Activated gamma-delta T cell treated with anti-CD3 and anti-CD28 coated beads, Interleukin-2, amount 50 U/mL, for 16 hours (primary cell): ENCODE data around the gene GPR45.

Experiments
- DNase-seq: peaks from one replicate; pipeline ENCODE4 v3.0.0-alpha.2; 2020; ENCODE audit warnings: low read depth

The GPR45 gene

DNA sequence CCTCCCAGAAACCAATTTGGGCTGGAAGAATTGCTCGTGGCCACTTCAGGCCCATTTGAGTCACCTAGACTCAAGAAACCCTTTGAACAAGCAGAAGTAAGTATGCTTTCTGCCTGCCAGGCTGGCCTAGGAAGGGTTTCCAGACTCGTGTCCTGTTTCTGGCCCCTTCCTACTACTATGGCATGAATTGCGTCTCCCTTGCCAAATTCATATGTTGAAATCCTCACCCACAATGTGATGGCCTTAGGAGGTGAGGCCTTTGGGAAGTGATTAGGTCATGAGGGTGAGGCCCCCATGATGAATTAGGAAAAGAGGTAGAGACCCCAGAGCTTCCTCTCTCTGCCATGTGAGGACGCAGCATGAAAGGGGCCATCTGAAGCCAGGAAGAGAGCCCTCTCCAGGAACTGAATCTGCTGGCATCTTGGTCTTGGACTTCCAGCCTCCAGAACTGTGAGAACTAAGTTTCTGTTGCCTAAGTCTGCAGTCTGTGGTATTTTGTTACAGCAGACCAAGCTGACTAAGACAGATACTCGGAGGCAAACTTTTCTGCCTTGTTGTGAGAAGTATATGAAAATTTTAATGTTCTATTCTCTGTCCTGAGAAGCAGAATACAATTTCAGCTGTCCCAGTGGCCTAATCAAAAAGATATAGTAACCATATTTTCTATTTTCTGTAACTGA, 13.1 kb downstream of the GPR45 start:
- DNase-seq, result no peak

DNA sequence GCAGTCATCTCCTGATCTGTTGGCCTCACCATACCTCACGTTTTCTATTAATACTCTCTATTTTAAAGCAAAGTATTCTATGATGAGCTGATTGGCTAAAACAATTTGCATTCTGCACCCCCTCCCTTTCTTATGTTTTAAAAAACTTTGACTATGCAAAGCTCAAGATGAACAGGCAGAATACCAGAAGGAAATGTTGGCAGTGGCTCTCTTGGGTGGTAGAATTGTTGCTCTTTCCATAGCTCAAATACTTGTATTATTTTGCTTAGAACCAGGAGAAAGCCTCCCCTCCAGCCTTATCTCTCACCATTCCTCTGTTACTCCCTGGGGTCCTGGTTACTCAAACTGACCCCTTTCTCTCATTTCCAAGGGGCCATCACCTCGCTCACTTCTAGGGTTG, 14.4 kb downstream of the GPR45 start:
- DNase-seq, result no peak

DNA sequence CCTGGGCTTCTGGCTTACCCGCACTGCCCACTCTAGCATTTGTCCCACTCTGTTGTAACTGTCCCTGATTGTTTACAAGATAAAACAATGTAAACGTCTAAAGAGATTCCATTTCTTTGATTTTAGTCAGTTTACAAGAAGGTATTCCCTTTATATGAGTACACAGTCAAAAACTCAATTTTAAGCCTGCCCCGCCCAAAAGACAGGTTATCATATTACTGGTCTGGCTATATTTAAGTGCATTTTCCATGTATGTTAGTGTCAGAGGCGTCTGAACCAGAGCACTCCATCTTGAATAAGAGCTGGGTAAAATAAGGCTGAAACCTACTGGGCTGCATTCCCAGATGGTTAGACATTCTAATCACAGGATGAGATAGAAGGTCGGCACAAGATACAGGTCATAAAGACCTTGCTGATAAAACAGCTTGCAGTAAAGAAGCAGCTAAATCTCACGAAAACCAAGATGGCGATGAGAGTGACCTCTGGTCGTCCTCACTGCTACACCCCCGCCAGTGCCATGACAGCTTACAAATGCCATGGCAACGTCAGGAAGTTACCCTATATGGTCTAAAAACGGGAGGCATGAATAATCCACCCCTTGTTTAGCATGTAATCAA, 15.0 kb downstream of the GPR45 start:
- no peak for DNase-seq

DNA sequence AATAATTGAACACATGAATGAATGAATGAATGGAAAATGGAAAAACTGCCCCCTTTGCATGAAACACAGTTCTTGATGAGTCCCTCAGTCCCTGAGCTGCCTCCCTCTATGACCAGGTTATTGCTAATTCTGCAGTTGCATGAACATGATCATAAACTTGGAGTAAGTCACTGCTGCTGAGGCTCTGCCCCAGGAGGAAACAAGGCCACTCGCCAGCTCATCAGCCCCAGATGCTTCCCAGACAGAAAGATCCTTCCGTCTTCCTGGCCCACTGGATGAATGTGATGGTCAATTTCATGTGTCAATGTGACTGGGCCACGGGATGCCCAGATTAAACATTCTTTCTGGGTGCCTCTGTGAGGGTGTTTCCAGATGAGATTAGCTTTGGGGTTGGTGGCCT, 16.4 kb downstream of the GPR45 start:
- no peak for DNase-seq

DNA sequence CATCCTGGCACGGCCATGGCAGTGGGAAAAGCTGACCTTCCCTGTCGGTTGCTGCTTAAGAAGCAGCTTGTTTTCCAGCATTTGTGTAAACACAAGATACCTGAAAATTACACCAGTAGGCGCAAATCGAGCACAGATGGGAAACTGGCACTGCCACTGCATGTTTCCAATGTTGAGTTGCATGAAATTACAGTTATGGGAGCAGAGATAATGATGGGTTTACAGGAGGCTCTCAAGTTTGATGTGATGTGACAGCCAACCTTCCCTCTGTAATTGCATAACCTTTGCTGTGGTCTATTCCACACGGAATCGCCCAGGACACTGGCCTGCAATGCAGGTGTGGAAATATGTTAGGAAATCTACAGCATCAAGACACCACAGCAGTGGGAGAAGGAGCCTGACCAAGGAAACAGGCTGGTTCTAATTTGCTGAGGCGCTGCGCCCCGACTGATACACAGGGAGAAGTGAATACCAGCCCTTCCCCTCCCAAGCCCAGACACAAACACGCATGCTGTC, 17.4 kb downstream of the GPR45 start:
- DNase-seq, result no peak

DNA sequence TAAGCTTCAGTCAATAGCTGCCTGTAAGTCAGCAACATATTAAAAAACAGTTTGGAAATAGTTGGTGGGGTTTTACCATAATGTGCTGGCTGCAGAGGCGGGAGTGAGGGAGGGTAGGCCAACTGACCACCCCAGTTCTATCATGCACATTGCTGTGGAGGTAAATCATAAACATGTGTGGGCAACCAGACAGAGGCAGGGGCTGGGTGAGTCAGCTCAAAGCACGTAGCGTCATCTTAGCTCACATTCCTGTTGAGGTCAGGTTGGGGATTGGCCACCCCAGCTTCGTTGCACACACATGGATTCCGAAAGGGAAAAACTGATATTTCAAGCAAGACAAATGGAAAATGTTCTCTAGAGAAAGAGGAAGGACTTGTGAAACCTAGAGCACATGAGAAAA, 19.5 kb downstream of the GPR45 start:
- DNase-seq, result no peak

DNA sequence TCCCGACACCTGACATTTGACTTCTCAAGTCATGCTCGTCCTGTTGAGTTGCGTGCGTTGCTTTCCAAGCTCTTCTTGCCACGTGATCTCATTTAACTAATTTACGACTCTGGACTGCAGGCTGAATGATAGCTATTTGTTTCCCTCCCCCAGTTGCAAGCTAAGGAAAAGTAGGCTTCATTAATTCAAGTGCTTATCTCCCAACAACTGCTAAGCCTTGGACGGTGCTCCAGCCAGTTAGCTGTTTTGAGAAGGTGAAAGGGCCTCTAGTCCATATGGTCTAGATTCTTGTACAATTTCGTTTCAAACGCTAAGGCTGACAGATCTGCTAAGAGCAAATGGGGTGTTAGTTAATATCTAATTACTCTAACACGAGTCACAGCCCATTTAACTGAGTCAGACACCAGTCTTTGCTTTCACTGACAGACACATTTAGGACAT, 21.1 kb downstream of the GPR45 start:
- no peak for DNase-seq

DNA sequence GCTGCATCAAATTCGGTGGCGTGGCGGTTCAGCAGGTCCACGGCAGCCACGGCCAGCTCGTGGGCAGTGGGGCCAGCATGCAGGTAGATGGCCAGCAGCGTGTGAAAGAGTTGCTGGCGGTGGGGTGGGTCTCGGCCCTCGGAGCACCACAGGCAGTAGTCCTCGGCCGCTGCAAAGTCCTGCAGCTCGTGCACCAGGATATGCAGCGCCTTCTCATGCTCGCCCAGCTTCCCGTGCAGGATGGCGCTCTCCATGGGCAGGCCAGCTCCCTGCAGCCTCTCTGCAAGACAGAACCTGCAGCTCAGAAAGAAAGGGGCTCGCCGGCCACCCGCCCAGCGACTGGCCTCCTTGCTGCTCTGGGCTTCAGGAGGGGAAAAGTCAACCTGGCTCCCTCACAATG, 27.9 kb downstream of the GPR45 start:
- no peak for DNase-seq

DNA sequence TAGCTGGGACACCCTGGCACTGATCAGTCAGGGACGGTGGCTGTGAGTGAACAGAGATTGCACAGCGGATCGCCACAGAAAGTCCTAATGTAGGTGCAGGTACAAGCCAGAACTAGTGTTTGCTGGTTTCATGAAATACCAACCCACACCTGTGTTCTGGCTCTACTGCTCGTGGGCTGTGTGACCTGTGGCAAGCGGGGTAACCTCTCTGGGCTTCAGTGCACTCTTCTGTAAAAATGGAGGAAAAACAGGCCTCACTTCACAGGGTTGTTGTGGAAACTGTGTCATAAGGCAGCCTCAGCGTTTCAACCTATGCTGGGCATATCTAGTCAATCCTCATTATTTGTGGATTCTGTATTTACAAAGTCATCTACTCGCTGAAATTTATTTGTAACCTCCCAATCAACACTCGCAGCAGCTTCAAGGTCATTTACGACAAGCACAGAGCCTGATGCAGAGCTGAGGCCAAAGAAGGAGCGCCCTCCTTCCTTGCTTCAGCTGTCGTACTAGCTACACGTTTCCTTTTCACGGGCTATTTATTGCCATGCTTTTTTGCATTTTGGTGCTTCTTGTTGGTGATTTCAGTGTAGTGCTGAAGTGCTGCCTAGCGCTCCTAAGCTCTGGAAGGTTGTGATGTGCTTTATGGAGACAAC, 30.0 kb downstream of the GPR45 start:
- DNase-seq, result no peak

DNA sequence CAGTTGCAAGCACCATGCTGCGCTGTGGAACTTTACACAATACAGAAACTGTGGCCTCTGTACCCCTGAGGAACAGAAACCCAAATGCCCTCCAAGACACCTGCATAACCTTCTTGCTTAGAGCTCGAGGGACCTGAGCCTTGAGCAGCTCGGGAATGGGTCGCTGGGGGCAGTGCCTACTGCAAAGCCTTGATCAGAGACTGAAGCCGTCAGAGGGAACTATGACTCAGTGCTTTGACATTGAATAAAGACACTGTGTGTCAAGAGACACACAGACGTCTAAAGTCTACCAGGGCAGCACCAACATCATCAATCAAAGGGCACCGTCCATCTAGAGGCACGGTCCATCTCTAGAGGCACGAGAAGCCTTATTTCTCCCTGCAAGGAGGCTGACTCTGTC, 30.6 kb downstream of the GPR45 start:
- no peak for DNase-seq

DNA sequence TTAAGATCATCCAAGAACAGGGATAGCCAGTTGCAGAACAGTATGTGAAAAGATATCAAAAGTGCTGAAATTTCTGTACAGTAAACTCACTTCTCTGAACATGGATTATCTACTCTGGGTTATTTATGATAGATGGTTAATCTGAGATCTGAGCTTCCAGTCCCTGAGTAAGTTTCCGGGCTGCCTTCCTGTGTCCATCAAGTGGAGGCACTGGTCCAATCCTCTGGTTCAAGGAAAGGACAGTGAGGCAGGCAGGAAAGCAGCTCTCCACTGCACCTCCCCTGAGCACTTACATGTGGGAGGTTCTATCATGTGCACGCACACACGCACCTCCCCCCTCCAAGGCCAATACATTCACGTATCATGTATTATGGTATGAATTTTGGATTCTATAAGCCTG, 32.5 kb downstream of the GPR45 start:
- DNase-seq, result no peak

DNA sequence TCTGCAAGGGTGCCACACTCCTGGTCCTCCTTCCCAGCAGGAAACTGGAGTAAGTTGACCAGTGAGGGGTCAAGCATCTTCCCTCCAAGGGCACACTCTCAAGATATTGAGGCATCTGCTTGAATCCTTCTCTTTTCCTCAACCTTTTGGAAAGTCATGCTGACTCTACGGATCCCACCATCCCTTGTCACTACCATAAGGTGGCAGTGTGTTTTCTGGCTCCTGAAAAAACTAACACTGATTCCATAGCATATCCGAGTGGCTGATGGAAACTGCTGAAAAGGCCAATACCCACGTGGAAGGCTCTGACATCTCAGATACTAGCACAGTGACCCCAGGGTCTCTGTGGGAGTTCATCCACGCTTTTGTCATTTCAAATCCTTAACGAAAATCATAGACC, 37.1 kb downstream of the GPR45 start:
- DNase-seq, result no peak

DNA sequence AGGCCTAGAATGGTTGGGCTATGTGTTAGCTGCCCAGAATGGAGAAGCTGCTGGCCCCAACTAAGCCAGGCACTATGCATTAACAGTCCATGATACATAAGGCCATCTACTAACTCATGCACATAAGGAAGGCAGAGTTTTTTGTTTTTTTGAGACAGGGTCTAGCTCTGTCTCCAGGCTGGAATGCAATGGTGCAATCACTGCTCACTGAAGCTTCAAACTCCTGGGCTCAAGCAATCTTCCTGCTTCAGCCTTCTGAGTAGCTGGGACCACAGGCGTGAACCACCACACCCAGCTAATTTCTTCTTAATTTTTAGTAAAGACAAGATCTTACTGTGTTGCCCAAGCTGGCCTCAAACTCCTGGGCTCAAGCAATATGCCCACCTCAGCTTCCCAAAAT, 37.6 kb downstream of the GPR45 start:
- no peak for DNase-seq

DNA sequence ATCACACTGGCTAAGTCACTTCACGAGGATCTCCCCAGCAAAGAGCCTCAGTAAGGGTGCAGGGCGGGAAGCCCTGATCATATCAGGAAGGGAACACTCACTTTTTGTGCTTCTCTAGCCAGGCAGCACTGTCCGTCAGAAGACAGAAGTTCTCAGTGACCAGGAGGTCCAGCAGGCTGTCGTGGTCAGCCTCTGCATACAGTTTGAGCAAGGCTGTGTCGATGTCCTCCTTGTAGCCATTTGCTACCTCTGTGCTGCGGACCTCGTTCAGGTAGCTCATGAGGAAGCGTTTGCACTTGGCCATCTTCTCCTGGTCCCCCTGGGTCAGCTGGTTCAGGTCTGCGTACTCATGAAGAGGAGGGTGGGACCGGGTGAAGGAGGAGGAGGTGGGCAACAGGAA, 38.7 kb downstream of the GPR45 start:
- DNase-seq, result no peak

DNA sequence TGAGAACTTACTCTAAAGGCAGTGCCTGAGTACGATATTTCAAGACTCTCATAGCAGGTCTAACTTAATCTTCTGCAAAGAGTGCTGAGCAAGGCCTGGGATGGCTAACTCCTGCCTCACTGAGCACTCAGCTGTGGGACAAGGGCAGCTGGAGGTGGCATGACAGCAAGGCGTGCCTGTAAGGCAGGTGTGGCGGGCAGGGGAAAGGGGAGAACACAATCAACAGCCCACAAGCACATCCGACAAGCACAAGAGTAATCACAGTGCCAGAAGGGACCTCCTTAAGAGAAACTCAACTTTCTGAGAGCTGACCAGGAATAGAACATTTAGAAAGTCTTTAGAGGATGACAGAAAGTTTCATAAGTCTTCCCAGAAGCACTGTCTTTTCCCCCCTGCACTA, 42.0 kb downstream of the GPR45 start:
- no peak for DNase-seq

DNA sequence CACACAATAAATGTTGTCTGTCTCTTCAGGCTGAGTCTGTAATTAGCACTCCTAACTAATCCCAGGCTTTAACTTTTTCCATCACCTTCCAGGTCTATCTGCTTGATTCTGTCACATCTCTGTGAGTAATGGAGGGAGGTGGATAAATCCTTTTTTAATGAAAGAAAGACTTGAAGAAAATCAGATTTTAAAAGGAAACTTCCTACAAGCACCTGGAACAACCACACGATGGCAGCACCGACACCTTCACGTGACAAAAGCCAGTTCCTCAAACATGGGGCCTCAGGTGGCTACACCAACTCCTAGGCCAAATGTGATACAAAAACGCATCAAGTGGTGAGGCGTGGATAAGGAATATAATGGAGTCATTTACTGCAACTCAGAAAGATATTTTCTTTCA, 46.1 kb downstream of the GPR45 start:
- no peak for DNase-seq

DNA sequence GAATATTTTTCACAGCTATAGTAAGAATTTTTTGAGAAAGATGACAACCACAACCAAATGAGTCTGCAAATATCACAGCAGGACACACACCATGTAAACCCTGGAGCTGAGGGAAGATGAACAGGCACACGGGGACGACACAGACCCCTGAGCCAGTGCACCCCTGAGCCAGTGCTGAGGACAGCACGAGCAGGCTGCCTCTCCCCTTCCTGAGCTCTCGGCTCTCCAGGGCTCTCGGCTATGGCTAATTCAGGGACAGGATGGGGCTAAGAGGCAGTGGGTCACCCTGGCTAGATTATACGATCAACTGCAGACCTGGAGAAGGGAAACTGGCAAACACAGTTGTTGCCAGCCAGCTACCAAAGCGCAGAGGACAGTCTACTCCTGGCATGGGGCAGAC, 46.6 kb downstream of the GPR45 start:
- no peak for DNase-seq

DNA sequence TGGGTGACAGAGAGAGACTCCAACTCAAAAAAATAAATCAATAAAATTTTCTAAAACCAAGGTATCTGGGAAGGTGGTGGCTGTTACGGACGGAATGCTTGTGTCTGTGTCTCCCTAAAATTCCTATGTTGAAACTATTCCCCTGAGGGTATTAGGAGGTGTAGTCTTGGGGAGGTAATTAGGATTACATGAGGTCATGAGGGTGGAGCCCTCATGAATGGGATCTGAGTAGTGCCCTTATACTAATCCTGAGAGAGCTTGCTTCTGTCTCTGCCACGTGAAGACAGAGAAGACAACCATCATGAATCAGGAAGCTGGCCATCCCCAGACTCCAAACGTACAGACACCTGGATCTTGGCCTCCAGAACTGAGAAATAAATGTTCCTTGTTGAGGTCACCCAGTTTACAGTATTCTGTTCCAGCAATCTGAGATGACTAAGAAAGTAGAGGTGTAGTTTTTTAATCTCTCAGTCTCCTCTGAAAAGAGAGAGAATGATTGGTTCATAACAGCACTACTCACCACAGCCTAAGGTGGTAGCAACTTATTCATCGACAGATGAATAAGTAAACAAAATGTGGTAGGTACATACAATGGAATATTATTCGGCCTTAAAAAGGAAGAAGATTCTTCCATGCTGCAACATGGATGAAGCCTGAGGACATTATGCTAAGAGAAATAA, 49.6 kb downstream of the GPR45 start:
- no peak for DNase-seq

DNA sequence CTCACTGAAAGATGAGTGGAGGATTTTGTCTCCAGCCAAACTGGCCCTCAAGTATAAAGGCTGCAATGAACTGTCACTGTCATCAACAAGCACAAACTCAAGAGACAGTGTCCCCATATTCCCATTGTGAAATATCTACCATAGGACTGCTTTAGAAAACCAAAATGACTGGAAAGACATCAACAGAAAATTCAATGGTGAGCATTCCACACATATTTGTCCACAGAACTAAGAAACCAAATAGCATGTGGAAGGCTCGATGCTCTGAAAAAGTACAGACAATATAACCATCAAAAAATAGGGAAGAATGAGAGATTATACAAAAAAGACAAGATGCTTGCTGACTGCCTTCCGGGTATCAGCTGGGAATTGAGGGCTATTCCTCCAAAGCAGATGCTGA, 50.4 kb downstream of the GPR45 start:
- no peak for DNase-seq
